Astrocyte (in vitro differentiated cells and primary cell): ENCODE results near the gene EDDM13. TPM values are rescaled to one million over a fixed set of nuclear protein-coding genes. Genes with fewer than 3 reads are reported as not detected.

Experiments used
- DNase-seq: peaks from one replicate; pipeline ENCODE4 v3.0.0-alpha.2; 2010; ENCODE audit warnings: low read depth
- FAIRE-seq: peaks from 2 replicates; lab custom pipeline; 2011; peaks lifted over from hg19 to GRCh38; lab: Jason Lieb, UNC
- H2AFZ ChIP-seq: 2 replicates; pipeline ENCODE4 v1.6.0; 2012; ENCODE audit warnings: low read depth, low read length, inconsistent platforms
- H3K27ac ChIP-seq: 2 replicates; pipeline ENCODE4 v1.5.1; 2011; ENCODE audit warnings: low read depth, low read length, inconsistent platforms
- H3K27me3 ChIP-seq: 2 replicates; pipeline ENCODE4 v1.6.0; 2011; ENCODE audit warnings: low read length, inconsistent platforms; ENCODE audit not compliant: insufficient read depth
- H3K36me3 ChIP-seq: 2 replicates; pipeline ENCODE4 v1.5.1; 2011; ENCODE audit warnings: low read length, inconsistent platforms; ENCODE audit not compliant: insufficient read depth
- H3K4me1 ChIP-seq: 2 replicates; pipeline ENCODE4 v1.5.1; 2011; ENCODE audit warnings: low read length, inconsistent platforms; ENCODE audit not compliant: insufficient read depth
- H3K4me2 ChIP-seq: 2 replicates; pipeline ENCODE4 v1.6.0; 2012; ENCODE audit warnings: low read length, inconsistent platforms
- H3K4me3 ChIP-seq: 2 replicates; pipeline ENCODE4 v1.5.1; 2011; ENCODE audit warnings: low read depth, mild to moderate bottlenecking, low read length, inconsistent platforms; ENCODE audit not compliant: insufficient read depth
- H3K79me2 ChIP-seq: 2 replicates; pipeline ENCODE4 v1.6.0; 2012; ENCODE audit warnings: mild to moderate bottlenecking, low read length, inconsistent platforms; ENCODE audit not compliant: insufficient read depth
- H3K9ac ChIP-seq: 2 replicates; pipeline ENCODE4 v1.6.0; 2012; ENCODE audit warnings: mild to moderate bottlenecking, low read length, inconsistent platforms
- H3K9me3 ChIP-seq: 2 replicates; pipeline ENCODE4 v1.5.1; 2012; ENCODE audit warnings: low read depth, mild to moderate bottlenecking, low read length, inconsistent platforms; ENCODE audit not compliant: insufficient read depth
- H4K20me1 ChIP-seq: 2 replicates; pipeline ENCODE4 v1.6.0; 2012; ENCODE audit warnings: low read length, inconsistent platforms; ENCODE audit not compliant: insufficient read depth
- H3K27ac Mint-ChIP-seq: one replicate; pipeline ENCODE4 v1.8.0; 2021; ENCODE audit warnings: mild to moderate bottlenecking, mixed read lengths; ENCODE audit not compliant: unreplicated experiment
- H3K27me3 Mint-ChIP-seq: one replicate; pipeline ENCODE4 v1.8.0; 2021; ENCODE audit warnings: low read depth, mixed read lengths; ENCODE audit not compliant: unreplicated experiment
- H3K36me3 Mint-ChIP-seq: one replicate; pipeline ENCODE4 v1.8.0; 2021; ENCODE audit warnings: low read depth, mixed read lengths; ENCODE audit not compliant: unreplicated experiment
- H3K4me1 Mint-ChIP-seq: one replicate; pipeline ENCODE4 v1.8.0; 2021; ENCODE audit warnings: low read depth, mixed read lengths; ENCODE audit not compliant: unreplicated experiment
- H3K4me3 Mint-ChIP-seq: one replicate; pipeline ENCODE4 v1.8.0; 2021; ENCODE audit warnings: mild to moderate bottlenecking, moderate library complexity, mixed read lengths; ENCODE audit not compliant: unreplicated experiment
- H3K9me3 Mint-ChIP-seq: one replicate; pipeline ENCODE4 v1.8.0; 2021; ENCODE audit warnings: mild to moderate bottlenecking, mixed read lengths; ENCODE audit not compliant: unreplicated experiment
- EZH2 ChIP-seq: IDR thresholded peaks from 2 replicates; pipeline ENCODE4 v1.6.1; 2012; ENCODE audit warnings: mild to moderate bottlenecking, low read length, inconsistent platforms; ENCODE audit not compliant: insufficient read depth
- total RNA-seq: library from RNA; stranded (reverse); gene quantifications from 2 replicates; pipeline ENCODE4 v1.2.1, GENCODE V29; 2021
- TF ChIP-seq, protein P1 (sequence below): IDR thresholded peaks from 2 replicates; pipeline ENCODE4 v1.5.1; 2011; ENCODE audit warnings: low read depth, mild to moderate bottlenecking, inconsistent platforms, low read length, moderate library complexity; ENCODE audit not compliant: insufficient read depth

EDDM13 gene
- total RNA-seq, 1 donor from 2014 or later: not detected

DNA sequence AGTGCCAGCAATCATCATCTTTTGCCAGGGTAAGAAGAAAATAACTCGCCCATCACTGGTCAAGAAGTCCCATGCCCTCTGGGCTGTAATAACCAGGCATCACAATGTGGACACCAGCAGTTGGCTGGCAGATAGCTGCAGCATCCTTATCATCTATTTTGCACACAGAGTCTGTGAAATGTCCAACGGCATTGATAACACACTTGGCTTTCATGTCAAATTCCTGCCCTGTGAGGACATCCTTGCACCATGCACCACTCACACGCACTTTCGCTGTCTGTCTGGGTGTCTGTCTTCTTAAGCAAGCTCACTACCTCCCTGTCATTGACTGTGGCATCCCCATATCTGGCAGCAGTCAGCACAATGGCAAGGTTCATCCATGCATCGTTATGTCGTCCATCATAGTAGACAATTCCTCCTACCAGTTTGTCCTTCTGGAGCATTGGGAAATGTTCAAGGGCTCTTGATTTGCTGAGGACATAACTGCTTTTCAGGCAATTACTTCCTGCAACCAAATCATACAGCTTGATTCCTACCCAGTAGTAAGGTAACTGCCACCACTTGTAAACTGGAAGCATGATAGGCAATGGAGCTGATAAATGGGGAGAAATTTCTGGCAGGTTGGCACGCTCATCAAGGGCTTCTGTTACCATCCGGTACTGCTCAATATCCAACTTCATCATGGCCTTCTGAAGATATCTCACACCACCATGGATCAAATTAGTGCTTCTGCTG lies 48.9 kb downstream of the EDDM13 start:
- DNase-seq (no peak), FAIRE-seq (no peak)
- H3K36me3 Mint-ChIP-seq: no peaks in the 10 kb centered on the region
- H3K4me1 ChIP-seq: no peaks in the 10 kb centered on the region
- TF ChIP-seq EZH2: no peak
- TF ChIP-seq, protein P1, sequence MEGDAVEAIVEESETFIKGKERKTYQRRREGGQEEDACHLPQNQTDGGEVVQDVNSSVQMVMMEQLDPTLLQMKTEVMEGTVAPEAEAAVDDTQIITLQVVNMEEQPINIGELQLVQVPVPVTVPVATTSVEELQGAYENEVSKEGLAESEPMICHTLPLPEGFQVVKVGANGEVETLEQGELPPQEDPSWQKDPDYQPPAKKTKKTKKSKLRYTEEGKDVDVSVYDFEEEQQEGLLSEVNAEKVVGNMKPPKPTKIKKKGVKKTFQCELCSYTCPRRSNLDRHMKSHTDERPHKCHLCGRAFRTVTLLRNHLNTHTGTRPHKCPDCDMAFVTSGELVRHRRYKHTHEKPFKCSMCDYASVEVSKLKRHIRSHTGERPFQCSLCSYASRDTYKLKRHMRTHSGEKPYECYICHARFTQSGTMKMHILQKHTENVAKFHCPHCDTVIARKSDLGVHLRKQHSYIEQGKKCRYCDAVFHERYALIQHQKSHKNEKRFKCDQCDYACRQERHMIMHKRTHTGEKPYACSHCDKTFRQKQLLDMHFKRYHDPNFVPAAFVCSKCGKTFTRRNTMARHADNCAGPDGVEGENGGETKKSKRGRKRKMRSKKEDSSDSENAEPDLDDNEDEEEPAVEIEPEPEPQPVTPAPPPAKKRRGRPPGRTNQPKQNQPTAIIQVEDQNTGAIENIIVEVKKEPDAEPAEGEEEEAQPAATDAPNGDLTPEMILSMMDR: no peak
- H2AFZ ChIP-seq: no peak overlapping the region
- no peak overlapping the region for H3K9ac ChIP-seq
- no peak overlapping the region for H3K4me3 Mint-ChIP-seq
- H4K20me1 ChIP-seq: no peaks in the 10 kb centered on the region
- no peak overlapping the region for H3K4me2 ChIP-seq
- no peaks in the 10 kb centered on the region for H3K4me1 Mint-ChIP-seq
- no peak overlapping the region for H3K27ac Mint-ChIP-seq
- H3K27ac ChIP-seq: no peak overlapping the region
- no peak overlapping the region for H3K4me3 ChIP-seq
- no peaks in the 10 kb centered on the region for H3K27me3 Mint-ChIP-seq
- H3K9me3 Mint-ChIP-seq: peaks cover 9% of the 10 kb centered on the region
- H3K9me3 ChIP-seq: no peaks in the 10 kb centered on the region
- H3K36me3 ChIP-seq: no peaks in the 10 kb centered on the region
- no peaks in the 10 kb centered on the region for H3K27me3 ChIP-seq
- H3K79me2 ChIP-seq: no peaks in the 10 kb centered on the region

DNA sequence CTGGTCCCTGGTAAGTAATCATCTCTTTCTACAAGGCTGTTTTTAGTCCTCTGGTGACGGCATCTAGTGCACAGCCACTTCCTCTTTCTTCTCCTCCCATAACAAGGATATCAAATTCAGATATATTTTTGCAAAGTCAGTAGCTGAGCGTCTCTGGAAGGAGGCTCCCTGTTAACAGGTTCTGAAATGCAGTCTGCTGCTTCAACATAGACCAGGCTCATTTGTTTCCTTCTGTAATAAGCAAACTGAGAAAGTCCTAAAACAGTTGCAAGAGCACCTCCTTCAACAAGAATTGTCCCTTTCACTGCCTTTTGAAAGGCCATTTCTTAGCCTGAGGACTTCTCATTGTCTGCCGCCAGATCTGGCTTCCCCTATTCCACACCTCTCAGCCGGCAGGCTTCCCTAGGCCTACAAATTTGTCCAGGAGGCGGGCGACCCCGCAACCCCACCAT lies 49.5 kb downstream of the EDDM13 start:
- DNase-seq (no peak), FAIRE-seq (no peak)
- Histone ChIP-seq H3K79me2 (no peaks in the 10 kb centered on the region), H3K4me1 (no peaks in the 10 kb centered on the region), H4K20me1 (no peaks in the 10 kb centered on the region), H3K27me3 (no peaks in the 10 kb centered on the region), H3K4me3 (no peak overlapping the region), H2AFZ (no peak overlapping the region), H3K9ac (no peak overlapping the region), H3K36me3 (no peaks in the 10 kb centered on the region), H3K4me2 (no peak overlapping the region), H3K9me3 (no peaks in the 10 kb centered on the region), H3K27ac (no peak overlapping the region)
- Mint-ChIP-seq H3K4me3 (no peak overlapping the region), H3K27me3 (no peaks in the 10 kb centered on the region), H3K36me3 (no peaks in the 10 kb centered on the region), H3K4me1 (no peaks in the 10 kb centered on the region), H3K9me3 (peaks cover 9% of the 10 kb centered on the region), H3K27ac (no peak overlapping the region)
- TF ChIP-seq EZH2: no peak

DNA sequence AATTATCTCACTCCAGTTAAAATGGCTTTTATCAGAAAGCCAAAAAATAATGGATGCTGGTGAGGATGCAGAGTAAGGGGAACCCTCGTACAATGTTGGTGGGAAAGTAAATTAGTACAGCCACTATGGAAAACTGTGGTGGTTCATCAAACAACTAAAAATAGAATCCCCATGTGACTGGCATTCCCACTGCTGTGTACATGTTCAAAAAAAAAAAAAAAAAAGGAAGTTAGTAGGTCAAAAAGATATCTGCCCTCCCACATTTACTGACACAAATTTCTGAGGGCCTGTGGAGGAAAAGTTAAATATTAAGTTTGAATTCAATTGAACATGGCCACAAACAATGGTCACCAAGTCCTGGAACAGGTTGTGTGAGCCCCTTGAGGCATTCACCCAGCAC lies 51.9 kb downstream of the EDDM13 start:
- no peaks in the 10 kb centered on the region for H3K4me1 ChIP-seq
- H3K4me3 ChIP-seq: no peak overlapping the region
- no peak for DNase-seq
- no peak overlapping the region for H2AFZ ChIP-seq
- no peak overlapping the region for H3K9ac ChIP-seq
- no peak overlapping the region for H3K4me2 ChIP-seq
- Mint-ChIP-seq H3K4me3 (no peak overlapping the region), H3K9me3 (peaks cover 9% of the 10 kb centered on the region), H3K4me1 (no peaks in the 10 kb centered on the region), H3K27me3 (no peaks in the 10 kb centered on the region), H3K36me3 (no peaks in the 10 kb centered on the region), H3K27ac (no peak overlapping the region)
- FAIRE-seq: no peak
- no peaks in the 10 kb centered on the region for H3K79me2 ChIP-seq
- no peaks in the 10 kb centered on the region for H4K20me1 ChIP-seq
- no peaks in the 10 kb centered on the region for H3K36me3 ChIP-seq
- no peak for TF ChIP-seq EZH2
- TF ChIP-seq, protein P1: no peak
- H3K27ac ChIP-seq: no peak overlapping the region
- H3K9me3 ChIP-seq: no peaks in the 10 kb centered on the region
- no peaks in the 10 kb centered on the region for H3K27me3 ChIP-seq
